H1 (cell line): ENCODE data around the gene ATF7IP.

Experiments used
- CTCF ChIP-seq, 3 experiments: IDR thresholded peaks; 1 replicate in 2 of 3; 2 replicates in 1 of 3; pipeline versions ENCODE4 v1.5.1 to v1.6.1; 2011; ENCODE audit warnings: low read length in 3 of 3, mild to moderate bottlenecking in 3 of 3, inconsistent platforms in 2 of 3, low read depth in 1 of 3, moderate library complexity in 1 of 3; ENCODE audit not compliant: insufficient read depth in 1 of 3; ENCODE audit errors: control extremely low read depth in 1 of 3
- EP300 ChIP-seq, 2 experiments: IDR thresholded peaks; 1 replicate in 1 of 2; 2 replicates in 1 of 2; pipeline ENCODE4 v1.6.1; 2011 to 2012; ENCODE audit warnings: low read depth in 2 of 2, low read length in 2 of 2, mild to moderate bottlenecking in 2 of 2, borderline replicate concordance in 1 of 2, inconsistent platforms in 1 of 2, moderate library complexity in 1 of 2
- HDAC2 ChIP-seq, 2 experiments: fragments of 300-600 bp in 1 of 2; sonication (generic) in 1 of 2; IDR thresholded peaks; 2 replicates each; pipeline ENCODE4 v1.6.1; 2011 to 2012; ENCODE audit warnings: low read depth in 2 of 2, low read length in 2 of 2, mild to moderate bottlenecking in 2 of 2, moderate library complexity in 2 of 2, borderline replicate concordance in 1 of 2, inconsistent platforms in 1 of 2
- MAX ChIP-seq: IDR thresholded peaks from 2 replicates; pipeline ENCODE4 v1.6.1; 2012; ENCODE audit warnings: inconsistent platforms
- POLR2AphosphoS5 ChIP-seq: IDR thresholded peaks from 2 replicates; pipeline ENCODE4 v1.6.1; 2011; ENCODE audit warnings: low read depth, low read length
- TAF1 ChIP-seq: IDR thresholded peaks from 2 replicates; pipeline ENCODE4 v1.6.1; 2011; ENCODE audit warnings: mild to moderate bottlenecking, low read depth, low read length

- no peak for TF ChIP-seq POLR2AphosphoS5
- TF ChIP-seq HDAC2 (IDR thresholded peaks at IDR 0.05; ENCODE audit: borderline replicate concordance in 1 of 2, low read depth in 2 of 2, low read length in 2 of 2) = no peak
- no peak for TF ChIP-seq EP300 (IDR thresholded peaks at IDR 0.05; ENCODE audit: borderline replicate concordance in 1 of 2, low read depth in 2 of 2, low read length in 2 of 2)
- TF ChIP-seq TAF1 = no peak
- no peak for TF ChIP-seq CTCF (IDR thresholded peaks at IDR 0.05; ENCODE audit: control extremely low read depth in 1 of 3, insufficient read depth in 1 of 3, low read depth in 1 of 3, low read length in 3 of 3)
- TF ChIP-seq MAX = no peak
These were observed 115.7 kb downstream of the ATF7IP start for GRCh38 chr12:14481201-14481600.
